ENCODE measurements around the gene USP28. TPM values are rescaled to one million over a fixed set of nuclear protein-coding genes. Genes with fewer than 3 reads are reported as not detected.

USP28 gene
- total and polyA plus RNA-seq, 2 of the 8 experiments (the other 6 are each of a cell fraction or from before 2014, with no cell fraction given) = 82.6 to 119 TPM

DNA sequence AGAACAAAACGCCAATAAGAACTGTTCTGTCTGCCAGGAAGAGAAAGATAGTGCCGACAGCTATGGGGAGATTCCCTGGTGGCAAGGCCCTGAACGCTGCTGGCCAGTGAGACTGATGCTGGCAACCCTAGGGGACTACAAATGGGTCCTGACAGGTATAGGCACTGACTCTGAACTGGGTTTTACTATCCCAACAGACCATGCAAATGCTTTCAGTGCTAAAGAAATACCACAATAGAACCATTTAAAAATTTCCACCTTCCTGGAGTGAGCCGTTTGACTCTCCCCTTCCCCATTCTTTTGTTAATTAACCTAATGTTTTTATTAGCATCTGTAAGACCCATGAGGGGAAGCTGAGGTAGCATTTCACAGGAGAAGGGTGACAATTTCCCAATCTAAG, 25.7 kb downstream of the USP28 start (continued):
- TF ChIP-seq ASH2L (IDR thresholded peaks at IDR 0.05; ENCODE audit: low read length) (peak; percentile 5), CEBPB (IDR thresholded peaks at IDR 0.05; ENCODE audit: low read depth, low read length) (peak; percentile 49; the same call in 1 of the 2 replicates), SIX5 (IDR thresholded peaks at IDR 0.05; ENCODE audit: low read depth, low read length) (no peak), NANOG (IDR thresholded peaks at IDR 0.05; ENCODE audit: insufficient read depth, low read depth, low read length, poor library complexity, severe bottlenecking) (peak; percentile 97), EP300 (IDR thresholded peaks at IDR 0.05; ENCODE audit: borderline replicate concordance in 1 of 2, low read depth in 2 of 2, low read length in 2 of 2) (peak in 1 of 2 experiments; percentile 93; a peak in 2 of 3 replicates), POLR2AphosphoS5 (IDR thresholded peaks at IDR 0.05; ENCODE audit: low read depth, low read length) (peak; percentile 45; the same call in 1 of the 2 replicates), TAF7 (optimal IDR thresholded peaks at IDR 0.05; ENCODE audit: borderline replicate concordance, low read depth, low read length) (no peak), KDM5A (IDR thresholded peaks at IDR 0.05; ENCODE audit: low read length) (no peak), TBP (IDR thresholded peaks at IDR 0.05; ENCODE audit: low read depth, low read length) (no peak), CBX8 (IDR thresholded peaks at IDR 0.05; ENCODE audit: borderline replicate concordance, low read depth, low read length) (no peak), GTF2F1 (IDR thresholded peaks at IDR 0.05; ENCODE audit: borderline replicate concordance, low read depth, low read length) (no peak), SIRT6 (IDR thresholded peaks at IDR 0.05; ENCODE audit: low read length) (no peak), RBBP5 (IDR thresholded peaks at IDR 0.05; ENCODE audit: borderline replicate concordance, low read depth, low read length) (no peak), SAP30 (IDR thresholded peaks at IDR 0.05; ENCODE audit: insufficient read depth, insufficient replicate concordance, low read length) (no peak), BCL11A (IDR thresholded peaks at IDR 0.05; ENCODE audit: low read depth in 2 of 2, low read length in 2 of 2) (no peak), CTBP2 (IDR thresholded peaks at IDR 0.05; ENCODE audit: borderline replicate concordance, insufficient read depth, insufficient read length, low read length) (no peak), TCF12 (IDR thresholded peaks at IDR 0.05; ENCODE audit: low read depth, low read length) (peak; percentile 51; the same call in 1 of the 2 replicates), CHD1 (IDR thresholded peaks at IDR 0.05; ENCODE audit: low read depth, low read length) (no peak)
- TF ChIP-seq, protein P1, sequence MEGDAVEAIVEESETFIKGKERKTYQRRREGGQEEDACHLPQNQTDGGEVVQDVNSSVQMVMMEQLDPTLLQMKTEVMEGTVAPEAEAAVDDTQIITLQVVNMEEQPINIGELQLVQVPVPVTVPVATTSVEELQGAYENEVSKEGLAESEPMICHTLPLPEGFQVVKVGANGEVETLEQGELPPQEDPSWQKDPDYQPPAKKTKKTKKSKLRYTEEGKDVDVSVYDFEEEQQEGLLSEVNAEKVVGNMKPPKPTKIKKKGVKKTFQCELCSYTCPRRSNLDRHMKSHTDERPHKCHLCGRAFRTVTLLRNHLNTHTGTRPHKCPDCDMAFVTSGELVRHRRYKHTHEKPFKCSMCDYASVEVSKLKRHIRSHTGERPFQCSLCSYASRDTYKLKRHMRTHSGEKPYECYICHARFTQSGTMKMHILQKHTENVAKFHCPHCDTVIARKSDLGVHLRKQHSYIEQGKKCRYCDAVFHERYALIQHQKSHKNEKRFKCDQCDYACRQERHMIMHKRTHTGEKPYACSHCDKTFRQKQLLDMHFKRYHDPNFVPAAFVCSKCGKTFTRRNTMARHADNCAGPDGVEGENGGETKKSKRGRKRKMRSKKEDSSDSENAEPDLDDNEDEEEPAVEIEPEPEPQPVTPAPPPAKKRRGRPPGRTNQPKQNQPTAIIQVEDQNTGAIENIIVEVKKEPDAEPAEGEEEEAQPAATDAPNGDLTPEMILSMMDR (IDR thresholded peaks at IDR 0.05; ENCODE audit: control extremely low read depth in 1 of 3, insufficient read depth in 1 of 3, low read depth in 1 of 3, low read length in 3 of 3) = no peak
- TF ChIP-seq, protein P2, sequence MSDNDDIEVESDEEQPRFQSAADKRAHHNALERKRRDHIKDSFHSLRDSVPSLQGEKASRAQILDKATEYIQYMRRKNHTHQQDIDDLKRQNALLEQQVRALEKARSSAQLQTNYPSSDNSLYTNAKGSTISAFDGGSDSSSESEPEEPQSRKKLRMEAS (IDR thresholded peaks at IDR 0.05) = peak; percentile 42; the same call in 1 of the 2 replicates

Measured in H1 (cell line).